Sciatic nerve (tissue), 2 donors: Measurements from ENCODE around the gene NCAPH2. TPM values are rescaled to one million over a fixed set of nuclear protein-coding genes. Genes with fewer than 3 reads are reported as not detected.

Source experiments
- ATAC-seq: fragments of 200-7000 bp; cut with Tn5 transposase; one replicate; pipeline ENCODE4 v1.9.1; 2020; ENCODE audit warnings: mild to moderate bottlenecking, moderate library complexity
- DNase-seq: peaks from one replicate; pipeline ENCODE4 v3.0.0-alpha.2; 2020; ENCODE audit warnings: low spot score
- intact Hi-C: fragments of 100-400 bp; cut with DNase I; formaldehyde crosslinking; loops from one replicate; pipeline ENCODE4 v1.14.2; 2022
- total RNA-seq: library from RNA; stranded (reverse); fragmentation: NEBNext Ultra II Directional; extraction: Animal tissue kit (Norgen Biotek cat#: 25700); gene quantifications from one replicate; pipeline ENCODE4 v1.2.1, GENCODE V29; 2021
- donor health status: DM: no; HTN: no; CAD: no.
- donor health status: DM: no; HTN: no; CAD: no.

NCAPH2 gene
- total RNA-seq, 1 donor from 2014 or later, result 39.8 TPM

DNA sequence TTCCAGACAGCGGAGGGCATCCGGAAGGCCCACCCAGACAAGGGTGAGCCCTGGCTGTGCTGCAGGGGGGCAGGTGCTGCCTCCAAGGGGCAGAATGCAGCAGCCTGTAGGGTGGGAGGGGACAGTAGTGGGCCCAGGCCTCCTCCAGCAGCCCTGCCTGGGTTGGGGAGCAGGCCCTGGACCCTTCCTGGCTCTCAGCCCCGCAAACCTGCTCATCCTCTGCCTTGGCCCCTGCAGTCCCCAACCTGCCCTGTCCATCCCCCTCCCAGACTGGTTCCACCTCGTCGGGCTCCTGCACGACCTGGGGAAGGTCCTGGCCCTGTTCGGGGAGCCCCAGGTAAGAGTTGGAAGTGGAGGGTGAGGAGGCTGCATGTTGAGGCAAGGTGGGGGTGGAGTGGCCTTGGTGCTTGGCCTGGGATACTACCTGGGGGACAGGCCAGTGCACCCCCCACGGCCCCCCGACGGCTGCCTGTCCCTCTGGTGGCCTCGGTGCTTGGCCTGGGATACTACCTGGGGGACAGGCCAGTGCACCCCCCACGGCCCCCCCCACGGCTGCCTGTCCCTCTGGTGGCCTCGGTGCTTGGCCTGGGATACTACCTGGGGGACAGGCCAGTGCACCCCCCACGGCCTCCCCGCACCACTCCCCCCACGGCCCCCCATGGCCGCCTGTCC, 19.9 kb upstream of the NCAPH2 start:
- DNase-seq, result no peak
- ATAC-seq, result no peak
- intact Hi-C loops, result no loop called here

DNA sequence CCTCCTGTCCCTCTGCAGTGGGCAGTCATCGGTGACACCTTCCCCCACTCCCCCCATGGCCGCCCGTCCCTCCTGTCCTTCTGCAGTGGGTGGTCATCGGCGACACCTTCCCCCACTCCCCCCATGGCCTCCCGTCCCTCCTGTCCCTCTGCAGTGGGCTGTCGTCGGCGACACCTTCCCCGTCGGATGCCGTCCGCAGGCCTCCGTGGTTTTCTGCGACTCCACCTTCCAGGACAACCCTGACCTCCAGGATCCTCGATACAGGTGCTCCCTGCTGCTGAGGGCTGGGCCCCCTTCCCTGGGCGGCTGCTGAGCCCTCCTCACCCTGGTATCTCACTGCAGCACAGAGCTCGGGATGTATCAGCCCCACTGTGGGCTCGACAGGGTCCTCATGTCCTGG, 19.1 kb upstream of the NCAPH2 start:
- intact Hi-C loops, result no loop called here
- DNase-seq, result no peak
- no peak for ATAC-seq

DNA sequence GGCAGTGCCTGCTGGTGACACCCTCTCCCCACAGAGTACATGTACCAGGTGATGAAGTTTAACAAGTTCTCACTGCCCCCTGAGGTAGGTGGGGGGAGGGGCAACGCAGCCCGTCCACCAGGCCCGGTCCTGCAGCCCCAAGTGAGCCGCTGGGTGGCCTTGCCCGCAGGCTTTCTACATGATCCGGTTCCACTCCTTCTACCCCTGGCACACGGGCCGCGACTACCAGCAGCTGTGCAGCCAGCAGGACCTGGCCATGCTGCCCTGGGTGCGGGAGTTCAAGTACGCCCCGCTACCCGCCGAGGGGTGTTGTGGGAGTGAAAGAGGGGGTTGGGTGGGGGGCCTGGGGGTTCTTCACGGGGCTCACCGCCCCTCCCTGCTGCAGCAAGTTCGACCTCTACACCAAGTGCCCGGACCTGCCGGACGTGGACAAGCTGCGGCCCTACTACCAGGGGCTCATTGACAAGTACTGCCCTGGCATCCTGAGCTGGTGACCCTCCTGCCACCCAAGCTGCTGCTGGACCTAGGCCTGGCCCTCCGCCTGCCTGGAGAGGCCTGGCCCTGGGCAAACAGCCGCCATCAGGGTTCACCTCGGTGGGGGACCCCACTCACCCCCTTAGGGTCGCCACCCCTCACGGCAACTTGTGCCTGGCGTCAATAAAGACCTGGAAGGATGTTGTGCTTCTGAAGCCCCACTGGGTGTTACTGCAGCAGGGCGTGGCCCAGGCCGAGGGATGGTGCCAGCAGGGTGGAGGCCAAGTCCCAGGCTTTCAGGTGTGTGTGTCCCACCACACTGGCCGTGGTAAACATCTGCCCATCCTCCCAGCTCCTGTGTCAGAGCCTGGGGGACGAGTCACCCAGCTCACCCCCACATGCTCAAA, 18.4 kb upstream of the NCAPH2 start:
- intact Hi-C loops, result no loop called here
- ATAC-seq (no peak), DNase-seq (no peak)

DNA sequence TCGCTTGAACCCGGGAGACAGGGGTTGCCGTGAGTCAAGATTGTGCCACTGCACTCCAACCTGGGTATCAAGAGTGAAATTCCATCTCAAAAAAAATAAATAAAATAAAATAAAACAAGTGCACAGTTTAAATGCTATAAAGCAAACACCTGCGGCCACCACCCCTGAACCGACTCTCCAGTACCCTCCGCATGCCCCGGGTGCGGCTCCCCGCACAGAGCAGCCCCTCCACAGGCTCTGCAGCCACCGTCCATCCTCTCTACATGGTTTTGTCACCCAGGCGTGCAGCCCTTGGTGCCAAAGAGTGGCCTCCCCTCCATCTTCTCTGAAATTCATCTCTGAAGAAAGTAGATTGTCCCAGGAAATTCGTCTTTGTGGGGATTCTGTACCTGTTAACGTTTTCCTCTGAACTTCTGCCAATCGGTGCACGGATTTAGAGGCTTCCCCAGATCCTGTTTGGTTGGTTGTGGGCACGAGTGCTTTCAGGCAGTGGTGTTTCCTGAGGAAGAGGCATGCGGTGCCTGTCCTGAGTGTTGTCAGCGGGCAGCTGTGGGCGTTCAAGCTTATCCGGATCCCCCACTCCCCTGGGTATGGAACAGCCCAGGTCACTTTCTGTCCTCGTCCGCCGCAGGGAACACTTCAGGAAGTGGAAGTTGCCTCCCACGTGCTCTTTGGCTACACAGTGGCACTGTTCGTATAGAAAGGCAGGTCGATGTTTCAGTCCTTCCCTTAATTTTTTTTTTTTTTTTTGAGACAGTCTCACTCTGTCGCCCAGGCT, 17.3 kb upstream of the NCAPH2 start:
- DNase-seq, result no peak
- intact Hi-C loops, result no loop called here
- ATAC-seq, result peak; percentile 38

DNA sequence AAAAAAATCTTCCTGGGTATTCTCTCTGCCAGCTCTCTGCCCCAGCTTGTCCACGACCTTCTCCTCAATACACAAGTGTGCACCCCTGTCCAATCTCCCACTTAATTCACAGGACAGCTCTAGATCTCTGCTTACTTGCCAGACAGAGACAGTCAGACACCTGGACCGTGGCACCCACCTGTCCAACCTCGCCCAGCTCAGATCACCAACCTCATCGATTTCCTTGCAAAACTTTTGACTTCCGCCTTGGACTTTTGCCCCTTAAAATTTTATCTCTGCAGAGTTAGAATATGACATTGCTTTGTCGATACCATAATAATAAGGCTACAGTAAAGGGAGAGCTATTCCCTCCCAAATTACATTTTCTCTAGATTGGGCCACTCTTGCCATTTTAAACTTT, 10.9 kb upstream of the NCAPH2 start:
- no peak for DNase-seq
- ATAC-seq, result no peak
- intact Hi-C loops, result no loop called here

DNA sequence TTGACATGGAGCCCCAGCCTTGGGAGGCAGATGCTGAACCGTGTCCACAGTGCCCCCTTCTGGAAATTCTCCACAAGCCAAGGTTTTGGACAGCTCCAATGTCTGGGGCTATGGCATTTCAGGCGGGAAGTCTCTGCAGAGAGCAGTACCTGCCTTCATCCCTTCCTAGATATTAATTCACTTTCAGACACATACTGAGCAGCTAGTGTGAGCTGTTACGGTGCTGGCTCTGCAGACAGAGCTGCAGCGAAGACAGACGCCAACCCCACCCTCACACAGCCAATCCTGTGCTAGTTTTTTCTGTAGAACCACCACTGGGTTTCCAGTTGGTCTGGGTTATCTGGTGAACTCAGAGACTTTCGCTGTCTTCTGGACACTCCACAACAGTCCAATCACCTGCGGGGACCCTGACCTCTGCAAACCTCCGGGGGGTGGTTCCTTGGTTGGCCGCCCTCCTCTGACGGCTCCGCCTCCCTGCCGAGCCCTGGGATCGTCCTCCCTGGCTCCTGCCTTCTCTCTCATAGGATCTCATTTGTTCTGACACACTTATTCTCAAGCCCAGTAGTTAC, 9.6 kb upstream of the NCAPH2 start:
- intact Hi-C loops, result no loop called here
- ATAC-seq, result peak; percentile 79
- no peak for DNase-seq

DNA sequence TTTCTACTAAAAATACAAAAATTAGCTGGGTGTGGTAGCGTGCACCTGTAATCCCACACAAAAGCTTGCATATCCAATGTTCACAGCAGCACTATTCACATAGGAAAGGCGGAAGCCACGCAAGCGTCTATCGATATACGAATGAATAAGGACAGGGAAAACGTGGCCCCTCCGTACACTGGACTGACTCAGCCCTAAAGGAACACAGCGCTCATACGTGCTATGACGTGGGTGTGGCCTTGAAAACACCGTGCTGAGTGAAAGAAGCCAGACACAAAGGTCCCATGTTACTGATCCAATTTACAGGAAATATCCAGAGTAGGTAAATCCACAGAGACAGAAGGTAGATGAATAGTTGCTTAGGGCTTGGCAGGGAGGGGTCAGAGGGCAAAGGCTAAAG, 7.6 kb upstream of the NCAPH2 start:
- ATAC-seq (no peak), DNase-seq (no peak)
- intact Hi-C loops, result loop anchor here (10.0 kb wide), 1 partner anchor 256 kb away; the partner anchor contains the start of gene TUBGCP6

DNA sequence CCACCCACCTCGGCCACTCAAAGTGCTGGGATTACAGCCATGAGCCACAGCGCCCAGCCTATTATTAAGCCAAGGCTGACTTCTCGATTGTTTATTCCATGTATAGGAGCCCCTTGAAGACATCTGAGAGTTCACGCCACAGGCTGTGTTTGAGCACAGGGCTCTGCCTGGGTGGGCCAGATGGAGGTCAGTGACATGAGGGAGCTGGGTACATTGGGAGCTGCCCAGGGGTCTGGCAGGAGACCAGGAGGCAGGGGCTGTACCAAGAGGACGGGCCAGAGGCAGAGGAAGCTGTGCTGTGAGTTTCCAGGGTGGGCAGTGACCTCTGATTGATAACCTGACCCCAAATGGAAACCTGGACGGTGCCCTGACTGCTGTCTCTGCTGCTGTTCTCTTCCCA, 5.9 kb upstream of the NCAPH2 start:
- DNase-seq, result no peak
- ATAC-seq, result no peak
- intact Hi-C loops, result loop anchor here (10.0 kb wide), 1 partner anchor 257 kb away; the partner anchor contains the start of gene TUBGCP6

DNA sequence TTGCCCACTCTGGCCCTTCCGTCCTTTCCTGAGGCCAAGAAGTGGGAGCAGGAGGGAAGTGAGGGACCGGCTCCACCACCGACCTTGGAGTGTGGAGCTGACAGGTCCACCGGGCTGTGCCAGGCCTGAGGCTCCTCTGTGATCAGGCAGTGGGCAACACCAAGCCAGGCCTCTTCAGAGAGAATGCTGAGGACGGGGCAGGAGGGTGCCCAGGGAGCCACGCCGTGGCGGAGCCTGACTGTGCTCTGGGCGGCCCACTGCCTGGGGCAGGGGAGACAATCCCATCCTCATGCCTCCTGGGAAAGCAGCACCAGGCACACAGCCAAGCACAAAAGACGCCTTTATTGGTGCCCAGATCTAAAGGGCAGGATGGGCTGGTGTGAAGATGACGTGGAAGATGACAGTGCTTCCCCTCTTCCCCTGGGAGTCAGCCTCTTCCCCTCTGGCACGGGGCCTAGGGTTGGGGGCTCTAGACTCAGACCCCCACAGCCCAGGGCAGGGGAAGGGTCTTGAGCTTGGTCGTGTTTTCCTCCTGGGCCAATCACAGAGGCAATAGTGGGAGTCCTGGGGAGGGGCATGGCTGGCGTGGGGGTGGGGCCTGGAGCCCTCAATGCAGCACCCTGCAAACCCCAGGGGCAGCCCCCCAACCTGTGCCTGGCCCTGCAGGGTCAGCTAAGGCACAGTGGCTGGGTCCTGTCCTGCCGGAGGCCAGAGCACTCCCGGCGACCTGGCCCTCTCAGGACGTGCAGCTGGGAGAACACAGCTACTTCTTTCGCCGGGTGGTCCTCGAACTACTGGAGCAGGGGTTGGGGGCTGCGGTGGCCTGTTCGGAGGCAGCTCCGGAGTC, 5.2 kb upstream of the NCAPH2 start:
- intact Hi-C loops, result loop anchor here (10.0 kb wide), 1 partner anchor 258 kb away; the partner anchor contains the start of gene TUBGCP6
- DNase-seq (no peak), ATAC-seq (no peak)

DNA sequence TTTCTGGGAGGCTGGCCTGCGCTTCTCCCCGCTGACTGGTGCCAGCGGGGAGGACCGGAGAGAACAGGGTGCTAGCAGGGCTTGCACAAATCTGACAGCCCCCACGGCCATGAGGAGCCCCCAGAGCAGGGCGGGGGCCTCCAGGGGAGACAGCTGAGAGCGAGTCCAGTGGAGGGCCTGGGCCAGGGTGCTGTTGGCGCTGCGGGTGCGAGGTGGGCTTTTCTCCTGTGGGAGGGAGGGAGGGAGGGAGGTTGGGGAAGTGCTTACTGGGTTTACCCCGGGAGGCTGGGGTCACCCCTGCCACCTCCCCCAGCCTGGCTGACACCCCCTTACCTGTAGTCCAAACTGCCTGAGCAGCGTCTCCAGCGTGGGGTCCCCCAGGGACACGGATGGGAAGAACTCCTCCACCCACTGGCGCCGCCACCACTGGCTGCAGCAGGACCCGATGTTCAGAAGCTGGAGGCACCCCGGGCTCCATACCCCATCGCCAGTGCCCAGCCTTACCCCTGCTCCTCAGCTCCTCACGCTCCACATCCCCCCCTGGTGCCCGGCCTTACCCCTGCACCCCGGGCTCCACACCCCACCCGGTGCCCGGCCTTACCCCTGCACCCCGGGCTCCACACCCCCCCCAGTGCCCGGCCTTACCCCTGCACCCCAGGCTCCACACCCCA, 4.4 kb upstream of the NCAPH2 start:
- no peak for DNase-seq
- intact Hi-C loops, result loop anchor here (10.0 kb wide), 1 partner anchor 259 kb away; the partner anchor contains the start of gene TUBGCP6
- no peak for ATAC-seq

DNA sequence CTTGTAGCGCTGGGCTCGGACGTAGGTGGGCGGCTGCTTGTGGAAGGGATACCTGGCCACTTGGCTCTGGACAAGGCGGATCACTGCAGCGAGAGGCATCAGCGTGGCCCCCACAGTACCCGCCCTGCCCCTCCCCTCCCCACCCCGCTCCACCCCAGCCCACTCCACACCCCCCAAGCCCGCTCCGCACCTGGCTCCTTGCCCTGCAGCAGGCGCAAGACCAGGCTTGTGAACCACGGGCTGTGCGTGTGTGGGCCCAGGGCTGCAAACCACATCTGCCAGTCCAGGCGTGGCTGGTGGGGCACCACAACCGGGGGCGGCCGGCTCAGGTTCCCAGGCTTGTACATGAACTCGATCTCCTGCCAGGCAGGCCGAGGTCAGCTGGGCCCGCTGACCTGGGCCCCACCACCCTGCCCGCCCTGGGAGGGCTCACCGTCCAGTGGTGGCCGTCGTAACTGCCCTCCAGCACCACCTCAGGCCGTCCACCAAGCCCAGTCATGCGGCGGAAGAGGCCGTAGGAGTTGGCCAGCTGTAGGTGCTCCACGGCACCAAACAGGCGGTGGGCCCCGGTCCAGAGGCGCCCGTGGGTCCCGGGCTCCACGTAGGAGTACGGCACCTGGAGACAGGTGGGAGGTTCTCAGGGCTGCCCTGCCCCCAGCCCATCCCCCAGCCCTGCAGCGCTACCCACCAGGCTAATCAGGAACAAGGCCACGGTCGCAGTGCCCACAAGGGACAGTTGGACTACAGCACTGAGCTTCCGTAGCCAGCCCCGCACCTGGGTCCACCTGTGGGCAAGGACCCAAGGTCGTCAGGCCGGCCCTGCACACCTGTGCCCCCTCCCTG, 3.4 kb upstream of the NCAPH2 start:
- intact Hi-C loops, result loop anchor here (10.0 kb wide), 1 partner anchor 260 kb away; the partner anchor contains the start of gene TUBGCP6
- no peak for ATAC-seq
- DNase-seq, result no peak

DNA sequence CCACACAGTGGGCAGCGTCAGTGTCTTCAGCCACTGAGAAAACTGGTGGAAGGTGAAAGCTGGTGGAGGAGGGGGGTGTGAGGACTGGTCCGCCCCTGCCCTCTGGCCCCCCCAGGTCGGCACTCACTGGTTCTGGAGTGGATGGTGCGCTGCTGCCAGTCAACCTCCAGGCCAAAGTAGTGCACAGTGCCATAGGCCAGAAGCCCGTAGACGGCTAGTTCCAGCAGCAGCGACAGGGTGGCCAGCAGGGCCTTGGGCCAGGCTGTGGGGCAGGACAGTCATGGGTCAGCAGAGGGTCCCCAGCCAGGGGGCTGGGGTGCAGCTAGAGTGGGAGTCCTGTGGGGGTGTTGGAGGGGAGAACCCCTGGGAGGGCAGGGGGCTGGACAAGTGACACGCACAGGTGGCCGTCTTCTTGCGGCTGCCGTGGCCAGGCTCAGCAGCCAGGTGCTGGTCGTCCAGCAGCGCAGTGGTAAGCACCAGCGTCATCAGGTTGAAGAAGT, 2.7 kb upstream of the NCAPH2 start:
- ATAC-seq (no peak), DNase-seq (no peak)
- intact Hi-C loops, result loop anchor here (10.0 kb wide), 1 partner anchor 261 kb away; the partner anchor contains the start of gene TUBGCP6

DNA sequence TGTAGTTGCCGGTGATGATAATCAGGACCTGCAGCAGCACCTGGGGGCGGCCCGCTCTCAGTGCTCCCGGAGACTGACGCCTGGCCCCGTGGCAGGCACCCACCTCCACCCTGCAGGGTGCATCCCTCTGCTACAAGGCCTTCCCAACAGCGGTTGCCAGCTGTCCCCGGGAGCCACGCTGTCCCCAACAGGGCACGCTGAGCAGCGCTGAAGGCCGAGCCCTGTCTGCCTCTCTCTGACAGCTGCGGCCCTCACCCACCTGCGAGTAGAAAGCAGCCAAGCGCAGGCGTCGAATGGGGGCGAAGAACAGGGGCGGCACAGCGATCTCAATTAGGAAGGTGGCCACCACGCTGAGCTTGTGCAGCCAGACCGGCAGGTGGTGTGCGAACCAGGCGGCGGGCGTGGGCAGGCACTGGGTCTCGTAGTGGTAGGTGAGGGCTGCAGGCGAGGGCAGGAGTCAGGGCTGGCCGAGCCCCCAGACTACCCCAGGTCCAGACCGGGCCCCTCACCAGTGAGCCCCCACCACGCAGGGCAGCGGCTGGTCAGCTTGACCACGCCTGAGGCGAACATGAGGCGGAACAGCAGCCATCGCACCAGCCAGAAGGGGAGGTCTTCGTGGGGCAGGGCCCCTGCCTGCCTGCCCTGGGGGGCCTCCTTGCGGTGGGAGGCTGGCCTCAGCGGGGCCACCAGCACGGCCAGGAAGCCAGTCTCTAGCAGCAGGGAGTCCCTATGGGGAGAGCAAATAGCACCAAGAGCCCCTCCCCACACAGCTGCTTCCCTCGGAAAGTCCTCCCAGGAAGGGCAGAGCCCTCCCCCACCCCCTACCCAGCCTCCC, 2.0 kb upstream of the NCAPH2 start:
- ATAC-seq, result no peak
- intact Hi-C loops, result loop anchor here (10.0 kb wide), 1 partner anchor 261 kb away; the partner anchor contains the start of gene TUBGCP6
- DNase-seq, result no peak

DNA sequence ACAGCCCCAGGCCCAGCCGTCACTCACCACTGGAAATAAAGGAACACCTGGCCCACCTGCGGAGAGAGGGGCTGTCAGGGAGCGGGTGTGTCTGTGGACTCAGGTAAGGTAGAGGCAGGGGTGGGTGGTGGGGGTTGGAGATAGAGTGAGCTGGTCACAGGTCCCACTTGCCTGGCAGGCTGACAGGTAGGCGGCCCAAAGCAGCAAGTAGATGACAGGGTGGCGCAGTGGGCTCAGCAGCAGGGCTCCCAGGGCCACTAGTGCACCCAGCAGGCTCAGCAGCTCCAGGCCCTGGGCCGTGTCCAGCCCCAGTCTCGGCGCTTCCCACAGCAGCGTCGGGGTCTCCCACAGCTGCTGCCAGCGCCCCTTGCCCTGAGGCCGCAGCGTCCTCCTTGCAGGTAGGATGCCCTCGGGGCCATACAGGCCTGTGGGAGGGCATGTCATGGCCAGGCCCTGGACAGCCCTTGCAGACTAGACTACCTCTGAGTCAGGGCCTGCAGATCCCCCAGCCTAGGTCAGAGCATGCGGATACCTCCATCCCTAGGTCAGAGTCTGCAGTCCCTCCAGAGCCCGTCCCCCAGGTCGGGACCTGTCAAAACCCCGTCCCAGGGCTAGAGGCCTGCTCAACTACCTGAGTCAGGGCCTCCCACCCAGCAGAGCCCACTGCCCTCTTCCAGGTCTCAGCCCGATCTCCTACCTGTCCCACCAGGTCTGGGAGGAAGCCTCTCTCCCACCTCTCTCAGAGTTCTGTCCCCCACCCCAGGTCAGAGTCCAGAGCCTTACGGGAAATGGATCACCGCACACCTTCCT, 1.2 kb upstream of the NCAPH2 start:
- no peak for DNase-seq
- peak; percentile 31 for ATAC-seq
- intact Hi-C loops, result loop anchor here (10.0 kb wide), 1 partner anchor 262 kb away; the partner anchor contains the start of gene TUBGCP6
